SK-N-SH (cell line): ENCODE data around the gene RNF112. TPM values are rescaled to one million over a fixed set of nuclear protein-coding genes. Genes with fewer than 3 reads are reported as not detected.

Experiments used
- CTCF ChIA-PET: fragments of 300-600, 350-600 bp; formaldehyde crosslinking; extraction: SDS; loops from one replicate; lab custom pipeline; 2021; lab: Yijun Ruan, JAX
- POLR2A ChIA-PET: fragments of 350-600 bp; sonication (Branson Sonifier 250); formaldehyde crosslinking; extraction: SDS; loops from one replicate; lab custom pipeline; 2020; ENCODE audit warnings: antibody characterized with exemption, inconsistent platforms; lab: Yijun Ruan, JAX
- DNase-seq: peaks from one replicate; pipeline ENCODE4 v3.0.0; 2012
- H2AFZ ChIP-seq: fragments of 200-600 bp; sonication (generic); 2 replicates; pipeline ENCODE4 v1.8.1; 2016; ENCODE audit warnings: antibody characterized with exemption, mild to moderate bottlenecking, low read depth
- H3F3A ChIP-seq: fragments of 200-600 bp; sonication (generic); replicated peaks from 2 replicates; pipeline ENCODE3; 2016; ENCODE audit warnings: antibody characterized with exemption, mild to moderate bottlenecking; ENCODE audit not compliant: insufficient read depth
- H3K27ac ChIP-seq, 2 experiments: fragments of 200-500 bp in 1 of 2; fragments of 200-600 bp in 1 of 2; sonication (Bioruptor generic) in 1 of 2; sonication (generic), shearing (Covaris generic) in 1 of 2; 2 replicates each; pipeline versions ENCODE4 v1.5.1 to v1.6.1; 2014 to 2016; ENCODE audit warnings: low read depth in 2 of 2, inconsistent platforms in 1 of 2, low read length in 1 of 2, mild to moderate bottlenecking in 1 of 2, mixed read lengths in 1 of 2
- H3K27me3 ChIP-seq: fragments of 200-600 bp; sonication (generic), shearing (Covaris generic); 2 replicates; pipeline ENCODE4 v1.6.1; 2016; ENCODE audit warnings: mixed run types; ENCODE audit not compliant: insufficient read depth
- H3K36me3 ChIP-seq, 2 experiments: fragments of 200-500 bp in 1 of 2; fragments of 200-600 bp in 1 of 2; sonication (Bioruptor generic) in 1 of 2; sonication (generic) in 1 of 2; replicated peaks in 1 of 2; 2 replicates each; pipeline versions ENCODE3 to v1.5.1; 2014 to 2016; ENCODE audit warnings: low read length in 1 of 2, mild to moderate bottlenecking in 1 of 2; ENCODE audit not compliant: insufficient read depth in 2 of 2, control insufficient read depth in 1 of 2
- H3K4me1 ChIP-seq, 2 experiments: fragments of 200-500 bp in 1 of 2; fragments of 200-600 bp in 1 of 2; sonication (Bioruptor generic) in 1 of 2; sonication (generic), shearing (Covaris generic) in 1 of 2; 2 replicates each; pipeline versions ENCODE4 v1.5.1 to v1.6.1; 2014 to 2016; ENCODE audit warnings: low read depth in 1 of 2, low read length in 1 of 2, mixed run types in 1 of 2; ENCODE audit not compliant: insufficient read depth in 2 of 2, control insufficient read depth in 1 of 2
- H3K4me2 ChIP-seq: fragments of 200-600 bp; sonication (generic), shearing (Covaris generic); 2 replicates; pipeline ENCODE4 v1.6.1; 2017; ENCODE audit warnings: mixed run types
- H3K4me3 ChIP-seq, 2 experiments: fragments of 200-500 bp in 1 of 2; fragments of 200-600 bp in 1 of 2; sonication (Bioruptor generic) in 1 of 2; sonication (generic), shearing (Covaris generic) in 1 of 2; 2 replicates each; pipeline versions ENCODE4 v1.5.1 to v1.8.1; 2014 to 2016; ENCODE audit warnings: low read depth in 2 of 2, inconsistent platforms in 1 of 2, low read length in 1 of 2, mild to moderate bottlenecking in 1 of 2, mixed read lengths in 1 of 2, moderate library complexity in 1 of 2
- H3K79me2 ChIP-seq: fragments of 200-600 bp; sonication (generic); 2 replicates; pipeline ENCODE4 v1.8.1; 2017; ENCODE audit warnings: mild to moderate bottlenecking; ENCODE audit not compliant: insufficient read depth
- H3K9ac ChIP-seq: fragments of 200-600 bp; sonication (generic); 2 replicates; pipeline ENCODE4 v1.6.1; 2017; ENCODE audit warnings: mixed run types
- H3K9me2 ChIP-seq: fragments of 200-600 bp; sonication (generic); 2 replicates; pipeline ENCODE4 v1.6.1; 2017; ENCODE audit warnings: mixed run types
- H3K9me3 ChIP-seq: fragments of 200-600 bp; sonication (generic); 2 replicates; pipeline ENCODE4 v1.6.1; 2017; ENCODE audit warnings: mixed run types, mild to moderate bottlenecking, moderate library complexity
- H4K20me1 ChIP-seq: fragments of 200-600 bp; sonication (generic); 2 replicates; pipeline ENCODE4 v1.6.1; 2017; ENCODE audit warnings: mild to moderate bottlenecking, mixed run types; ENCODE audit not compliant: insufficient read depth
- EP300 ChIP-seq, 2 experiments: IDR thresholded peaks; 2 replicates each; pipeline versions ENCODE4 v1.4.0 to v1.6.1; 2012; ENCODE audit warnings: borderline replicate concordance in 1 of 2, low read depth in 1 of 2, low read length in 1 of 2
- GATA2 ChIP-seq: sonication (generic); formaldehyde crosslinking; IDR thresholded peaks from 2 replicates; pipeline ENCODE4 v1.5.0; 2020; ENCODE audit warnings: mild to moderate bottlenecking, missing genetic modification reagents
- MXI1 ChIP-seq: IDR thresholded peaks from 2 replicates; pipeline ENCODE4 v1.6.1; 2012; ENCODE audit warnings: mild to moderate bottlenecking, low read depth, low read length, improper control_type of control experiment
- NFIC ChIP-seq: IDR thresholded peaks from 2 replicates; pipeline ENCODE4 v1.4.0; 2012; ENCODE audit warnings: borderline replicate concordance
- REST ChIP-seq: IDR thresholded peaks from 2 replicates; pipeline ENCODE4 v1.6.1; 2012; ENCODE audit warnings: mild to moderate bottlenecking, low read depth, low read length, moderate library complexity
- RXRA ChIP-seq: IDR thresholded peaks from 2 replicates; pipeline ENCODE4 v1.4.0; 2012; ENCODE audit warnings: low read depth, mild to moderate bottlenecking, borderline replicate concordance
- WGBS: methylation state at CpG from one replicate; pipeline ENCODE4 v1.1.6; 2017; ENCODE audit warnings: low lambda C conversion rate; 5-methylcytosine and 5-hydroxymethylcytosine counted together
- polyA plus RNA-seq, 3 experiments: library from polyadenylated mRNA; depleted of rRNA; stranded (reverse); fragments of >200 nt; gene quantifications; 2 replicates each; pipeline ENCODE4 v1.2.3, GENCODE V29; 2012

The RNF112 gene
- polyA plus RNA-seq, 1 of the 3 experiments (the other 2 are of a cell fraction) = 22.6 TPM

- no peak overlapping the region for H3K27ac ChIP-seq
- no peak overlapping the region for H3K4me3 ChIP-seq
- no peaks in the 10 kb centered on the region for H3K27me3 ChIP-seq
- ChIA-PET CTCF (interaction anchor here (1.9 kb wide), 1 partner anchor 58 kb away, joined by 7 read pairs; the partner anchor contains the start of gene B9D1), POLR2A (no interaction called here)
- no peaks in the 10 kb centered on the region for H3K9me3 ChIP-seq
- no peak overlapping the region for H3K4me2 ChIP-seq
- no peak for DNase-seq
- no peaks in the 10 kb centered on the region for H3K36me3 ChIP-seq
- H3K9ac ChIP-seq = no peak overlapping the region
- H3K9me2 ChIP-seq = no peaks in the 10 kb centered on the region
- WGBS = 84% methylated on average over 4 of the region's 4 CpGs
- peaks cover 24% of the 10 kb centered on the region for H3F3A ChIP-seq
- no peaks in the 10 kb centered on the region for H4K20me1 ChIP-seq
- peaks cover 0 to 17% of the 10 kb centered on the region in 2 experiments; a peak in 2 of 4 replicates for H3K4me1 ChIP-seq
- no peak overlapping the region; the same call in 1 of the 2 replicates for H2AFZ ChIP-seq
- TF ChIP-seq REST (no peak), EP300 (IDR thresholded peaks at IDR 0.05; ENCODE audit: borderline replicate concordance in 1 of 2, low read depth in 1 of 2, low read length in 1 of 2) (no peak), MXI1 (no peak)
- H3K79me2 ChIP-seq = no peaks in the 10 kb centered on the region
Observed at GRCh38 chr17:19421219-19421618, 10.2 kb downstream of the RNF112 start.

- TF ChIP-seq RXRA = no peak
- no peak for TF ChIP-seq GATA2 (CRISPR knock-in tag)
- TF ChIP-seq EP300 (IDR thresholded peaks at IDR 0.05; ENCODE audit: borderline replicate concordance in 1 of 2, low read depth in 1 of 2, low read length in 1 of 2) = no peak
- TF ChIP-seq MXI1 = no peak
- no peak for TF ChIP-seq NFIC
- H3K79me2 ChIP-seq = no peaks in the 10 kb centered on the region
- ChIA-PET CTCF (interaction anchor here (1.9 kb wide), 1 partner anchor 59 kb away, joined by 7 read pairs; the partner anchor contains the start of gene B9D1), POLR2A (no interaction called here)
- 80% methylated on average over 6 of the region's 6 CpGs for WGBS
- no peaks in the 10 kb centered on the region for H4K20me1 ChIP-seq
- H3K9me2 ChIP-seq = no peaks in the 10 kb centered on the region
- DNase-seq = no peak
- peaks cover 0 to 17% of the 10 kb centered on the region in 2 experiments; a peak in 2 of 4 replicates for H3K4me1 ChIP-seq
- H3K36me3 ChIP-seq = no peaks in the 10 kb centered on the region
- H3K9ac ChIP-seq = no peak overlapping the region
- H3K4me2 ChIP-seq = no peak overlapping the region
- H3F3A ChIP-seq = peaks cover 23% of the 10 kb centered on the region
- H3K27ac ChIP-seq = no peak overlapping the region
- H3K27me3 ChIP-seq = no peaks in the 10 kb centered on the region
- H2AFZ ChIP-seq = no peak overlapping the region
- no peak overlapping the region for H3K4me3 ChIP-seq
- no peaks in the 10 kb centered on the region for H3K9me3 ChIP-seq
Observed at GRCh38 chr17:19421926-19422325, 10.9 kb downstream of the RNF112 start.
